ENCODE results near the gene SPR. TPM values are rescaled to one million over a fixed set of nuclear protein-coding genes. Genes with fewer than 3 reads are reported as not detected.

SPR gene
- total and polyA plus RNA-seq, 9 of the 15 experiments (the other 6 are each of a cell fraction or from before 2014, with no cell fraction given), result 7.7 to 38.3 (median 26.3) TPM

GRCh38 chr2:72847534-72848315 is 39.5 kb upstream of the SPR start:
- H3K79me2 ChIP-seq (ENCODE audit: control insufficient read depth, insufficient read depth, low read length), result no peaks in the 10 kb centered on the region
- in situ Hi-C loops (cut with MboI) (no loop called here), intact Hi-C loops (cut with micrococcal nuclease) (no loop called here)
- no peak for ATAC-seq
- no peaks in the 10 kb centered on the region for H3K36me3 ChIP-seq (ENCODE audit: control insufficient read depth, insufficient read depth, low read length)
- no peaks in the 10 kb centered on the region for H4K20me1 ChIP-seq (replicated peaks; ENCODE audit: control insufficient read depth, insufficient read depth, low read length)
- BruUV-seq (replicated peaks), result no TSS peak
- H3K4me3 ChIP-seq, result no peak overlapping the region
- ChIA-PET CTCF (ENCODE audit: low intra/inter-chr PET ratio) (no interaction called here), POLR2A (interaction anchor here (0.6 kb wide), 1 partner anchor 67 kb away, joined by 3 read pairs; no protein-coding TSS in a partner anchor)
- H2AFZ ChIP-seq (ENCODE audit: low read depth, low read length), result no peak overlapping the region
- no peak overlapping the region for H3K27ac ChIP-seq (ENCODE audit: extremely low read depth, low read depth, low read length)
- no peak for DNase-seq (ENCODE audit: extremely low read depth in 1 of 4, low spot score in 3 of 4)
- H3K9me3 ChIP-seq (replicated peaks; ENCODE audit: control insufficient read depth, insufficient read depth, low read depth, low read length), result no peaks in the 10 kb centered on the region
- H3K9me1 ChIP-seq (ENCODE audit: control insufficient read depth, insufficient read depth, low read length), result no peaks in the 10 kb centered on the region
- no peak overlapping the region for H3K9ac ChIP-seq (ENCODE audit: insufficient read depth in 1 of 2, low read depth in 2 of 2, low read length in 2 of 2)
- 0% methylated on average over 3 of the region's 3 CpGs for WGBS (ENCODE audit: insufficient coverage, low coverage, missing lambda C conversion rate)
- no peak for TF ChIP-seq ETV1 (tag; conservative IDR thresholded peaks at IDR 0.05; ENCODE audit: low read depth)
- TF ChIP-seq RBM22 (IDR thresholded peaks at IDR 0.05; ENCODE audit: low read depth, low read length, poor library complexity, severe bottlenecking), result no peak
- TF ChIP-seq PHB2 (IDR thresholded peaks at IDR 0.05; ENCODE audit: low read depth), result no peak
- no peak for TF ChIP-seq HNRNPK (IDR thresholded peaks at IDR 0.05; ENCODE audit: low read depth, low read length, poor library complexity, severe bottlenecking)
- TF ChIP-seq FUS (optimal IDR thresholded peaks at IDR 0.05; ENCODE audit: low read depth, low read length), result no peak
- TF ChIP-seq CBX1 (IDR thresholded peaks at IDR 0.05; ENCODE audit: low read depth), result no peak
- TF ChIP-seq MYC (IDR thresholded peaks at IDR 0.05; ENCODE audit: low read depth, low read length), result no peak
- no peak for TF ChIP-seq MYC (CRISPR knock-in tag; IDR thresholded peaks at IDR 0.05; ENCODE audit: borderline replicate concordance, low read depth)
- no peak for FAIRE-seq
- no peak overlapping the region for H3K4me2 ChIP-seq (ENCODE audit: insufficient read depth, low read length)
- peaks cover 14 to 23% of the 10 kb centered on the region in 2 experiments for H3K27me3 ChIP-seq (ENCODE audit: control insufficient read depth in 2 of 2, insufficient read depth in 2 of 2, low read length in 2 of 2)
- no peaks in the 10 kb centered on the region for H3K4me1 ChIP-seq (replicated peaks in 1 of 2; ENCODE audit: control insufficient read depth in 2 of 2, insufficient read depth in 2 of 2, low read length in 2 of 2)

Measured in K562 (cell line).